Adrenal gland (tissue), 5 donors: ENCODE measurements around the gene ROS1.

Source experiments
- POLR2A ChIP-seq, 2 donors: fragments of 450-650 bp; IDR thresholded peaks; one replicate each; pipeline ENCODE4 v1.6.1; 2017; ENCODE audit warnings: antibody characterized with exemption in 2 of 2, mild to moderate bottlenecking in 2 of 2, moderate library complexity in 1 of 2
- TF ChIP-seq, protein P1 (sequence below), 6 experiments: fragments of 450-650 bp in 4 of 6; fragments of 200-600 bp in 2 of 6; sonication (generic) in 1 of 6; IDR thresholded peaks; 1 replicate in 5 of 6; 2 replicates in 1 of 6; pipeline versions ENCODE4 v1.5.1 to v1.8.0; 2016 to 2021; ENCODE audit warnings: antibody characterized with exemption in 6 of 6, mild to moderate bottlenecking in 2 of 6, moderate library complexity in 1 of 6
- donor health status: DM: no; HTN: no; CAD: no.

DNA sequence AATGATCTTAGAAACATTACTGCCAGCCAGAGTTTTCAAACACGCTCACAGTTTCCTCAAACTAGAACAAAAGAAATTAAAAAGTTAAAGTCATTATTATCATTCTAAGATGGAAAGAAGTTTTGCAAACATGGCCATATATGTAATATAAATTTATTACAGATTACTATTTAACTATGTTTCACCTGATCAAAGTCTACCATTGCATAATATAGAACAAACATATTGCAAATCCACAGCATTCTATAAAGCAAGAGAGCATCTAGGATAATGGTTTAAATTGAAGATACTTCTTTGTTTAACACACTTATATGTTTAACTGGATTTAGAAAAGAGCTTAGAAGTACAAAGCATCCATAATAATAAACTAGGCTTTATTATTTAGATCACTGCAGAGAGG lies 30.5 kb upstream of the ROS1 start:
- TF ChIP-seq, protein P1, sequence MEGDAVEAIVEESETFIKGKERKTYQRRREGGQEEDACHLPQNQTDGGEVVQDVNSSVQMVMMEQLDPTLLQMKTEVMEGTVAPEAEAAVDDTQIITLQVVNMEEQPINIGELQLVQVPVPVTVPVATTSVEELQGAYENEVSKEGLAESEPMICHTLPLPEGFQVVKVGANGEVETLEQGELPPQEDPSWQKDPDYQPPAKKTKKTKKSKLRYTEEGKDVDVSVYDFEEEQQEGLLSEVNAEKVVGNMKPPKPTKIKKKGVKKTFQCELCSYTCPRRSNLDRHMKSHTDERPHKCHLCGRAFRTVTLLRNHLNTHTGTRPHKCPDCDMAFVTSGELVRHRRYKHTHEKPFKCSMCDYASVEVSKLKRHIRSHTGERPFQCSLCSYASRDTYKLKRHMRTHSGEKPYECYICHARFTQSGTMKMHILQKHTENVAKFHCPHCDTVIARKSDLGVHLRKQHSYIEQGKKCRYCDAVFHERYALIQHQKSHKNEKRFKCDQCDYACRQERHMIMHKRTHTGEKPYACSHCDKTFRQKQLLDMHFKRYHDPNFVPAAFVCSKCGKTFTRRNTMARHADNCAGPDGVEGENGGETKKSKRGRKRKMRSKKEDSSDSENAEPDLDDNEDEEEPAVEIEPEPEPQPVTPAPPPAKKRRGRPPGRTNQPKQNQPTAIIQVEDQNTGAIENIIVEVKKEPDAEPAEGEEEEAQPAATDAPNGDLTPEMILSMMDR (IDR thresholded peaks at IDR 0.05), result no peak
- no peak for TF ChIP-seq POLR2A (IDR thresholded peaks at IDR 0.05)
